Measurements from ENCODE around the gene MCFD2. TPM values are rescaled to one million over a fixed set of nuclear protein-coding genes. Genes with fewer than 3 reads are reported as not detected.
"Not testable (repeated sequence)": the region's sequence is repeated elsewhere in the genome, so short reads cannot be mapped to it uniquely, and the experiment has no call there.

The MCFD2 gene
- total and polyA plus RNA-seq, 2 donors (not counting 1 experiment from before 2014, with no cell fraction given), result 31.6 to 53.3 TPM

GRCh38 chr2:46876741-46877384 lies 38.7 kb downstream of the MCFD2 start:
- Mint-ChIP-seq H3K27ac (no peak overlapping the region), H3K9me3 (ENCODE audit: insufficient read depth) (no peaks in the 10 kb centered on the region), H3K4me3 (no peak overlapping the region), H3K4me1 (no peaks in the 10 kb centered on the region), H3K27me3 (peaks cover 12% of the 10 kb centered on the region)
- intact Hi-C loops (cut with micrococcal nuclease), result no loop called here
- ATAC-seq (ENCODE audit: low read depth), result no peak
- peak; percentile 23 for DNase-seq
- WGBS (ENCODE audit: insufficient coverage), result 34% methylated on average over 7 of the region's 11 CpGs
- H3K36me3 ChIP-seq (replicated peaks in 1 of 2; ENCODE audit: control extremely low read depth in 1 of 2, control insufficient read depth in 1 of 2, extremely low read depth in 1 of 2, insufficient read depth in 2 of 2, low read length in 1 of 2), result no peaks in the 10 kb centered on the region
- ChIA-PET POLR2A (no interaction called here), CTCF (interaction anchor here (0.7 kb wide), 1 partner anchor 424 kb away, joined by 3 read pairs; no protein-coding TSS in a partner anchor)
- TF ChIP-seq, protein P1, sequence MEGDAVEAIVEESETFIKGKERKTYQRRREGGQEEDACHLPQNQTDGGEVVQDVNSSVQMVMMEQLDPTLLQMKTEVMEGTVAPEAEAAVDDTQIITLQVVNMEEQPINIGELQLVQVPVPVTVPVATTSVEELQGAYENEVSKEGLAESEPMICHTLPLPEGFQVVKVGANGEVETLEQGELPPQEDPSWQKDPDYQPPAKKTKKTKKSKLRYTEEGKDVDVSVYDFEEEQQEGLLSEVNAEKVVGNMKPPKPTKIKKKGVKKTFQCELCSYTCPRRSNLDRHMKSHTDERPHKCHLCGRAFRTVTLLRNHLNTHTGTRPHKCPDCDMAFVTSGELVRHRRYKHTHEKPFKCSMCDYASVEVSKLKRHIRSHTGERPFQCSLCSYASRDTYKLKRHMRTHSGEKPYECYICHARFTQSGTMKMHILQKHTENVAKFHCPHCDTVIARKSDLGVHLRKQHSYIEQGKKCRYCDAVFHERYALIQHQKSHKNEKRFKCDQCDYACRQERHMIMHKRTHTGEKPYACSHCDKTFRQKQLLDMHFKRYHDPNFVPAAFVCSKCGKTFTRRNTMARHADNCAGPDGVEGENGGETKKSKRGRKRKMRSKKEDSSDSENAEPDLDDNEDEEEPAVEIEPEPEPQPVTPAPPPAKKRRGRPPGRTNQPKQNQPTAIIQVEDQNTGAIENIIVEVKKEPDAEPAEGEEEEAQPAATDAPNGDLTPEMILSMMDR (IDR thresholded peaks at IDR 0.05), result no peak
- no peak for TF ChIP-seq EZH2 (IDR thresholded peaks at IDR 0.05; ENCODE audit: borderline replicate concordance, insufficient read depth, low read depth, low read length, poor library complexity, severe bottlenecking)
- H3K4me2 ChIP-seq (replicated peaks; ENCODE audit: low read depth, low read length, poor library complexity, severe bottlenecking), result no peak overlapping the region
- H2AFZ ChIP-seq (ENCODE audit: insufficient read depth, low read depth, low read length, poor library complexity, severe bottlenecking), result no peak overlapping the region
- H3K9me3 ChIP-seq (ENCODE audit: control extremely low read depth in 1 of 3, control insufficient read depth in 2 of 3, insufficient read depth in 1 of 3, low read length in 2 of 3), result no peaks in the 10 kb centered on the region
- H3K9ac ChIP-seq (ENCODE audit: low read length), result no peak overlapping the region
- H3K27me3 ChIP-seq (replicated peaks in 1 of 4; ENCODE audit: control extremely low read depth in 1 of 4, control insufficient read depth in 3 of 4, insufficient read depth in 4 of 4, low read length in 3 of 4), result peaks cover 0 to 7% (median 1%) of the 10 kb centered on the region in 4 experiments
- no peaks in the 10 kb centered on the region for H3K4me1 ChIP-seq (ENCODE audit: control insufficient read depth in 2 of 2, insufficient read depth in 2 of 2, low read length in 2 of 2)
- H4K20me1 ChIP-seq (ENCODE audit: control insufficient read depth, insufficient read depth, low read length, poor library complexity, severe bottlenecking), result no peaks in the 10 kb centered on the region
- H3K79me2 ChIP-seq (ENCODE audit: control insufficient read depth, insufficient read depth, low read length), result no peaks in the 10 kb centered on the region
- H3K4me3 ChIP-seq (ENCODE audit: control extremely low read depth in 1 of 5, extremely low read depth in 1 of 5, insufficient read depth in 1 of 5, low read depth in 2 of 5, low read length in 4 of 5), result no peak overlapping the region
- H3K27ac ChIP-seq (ENCODE audit: low read length in 2 of 2), result no peak overlapping the region

DNA sequence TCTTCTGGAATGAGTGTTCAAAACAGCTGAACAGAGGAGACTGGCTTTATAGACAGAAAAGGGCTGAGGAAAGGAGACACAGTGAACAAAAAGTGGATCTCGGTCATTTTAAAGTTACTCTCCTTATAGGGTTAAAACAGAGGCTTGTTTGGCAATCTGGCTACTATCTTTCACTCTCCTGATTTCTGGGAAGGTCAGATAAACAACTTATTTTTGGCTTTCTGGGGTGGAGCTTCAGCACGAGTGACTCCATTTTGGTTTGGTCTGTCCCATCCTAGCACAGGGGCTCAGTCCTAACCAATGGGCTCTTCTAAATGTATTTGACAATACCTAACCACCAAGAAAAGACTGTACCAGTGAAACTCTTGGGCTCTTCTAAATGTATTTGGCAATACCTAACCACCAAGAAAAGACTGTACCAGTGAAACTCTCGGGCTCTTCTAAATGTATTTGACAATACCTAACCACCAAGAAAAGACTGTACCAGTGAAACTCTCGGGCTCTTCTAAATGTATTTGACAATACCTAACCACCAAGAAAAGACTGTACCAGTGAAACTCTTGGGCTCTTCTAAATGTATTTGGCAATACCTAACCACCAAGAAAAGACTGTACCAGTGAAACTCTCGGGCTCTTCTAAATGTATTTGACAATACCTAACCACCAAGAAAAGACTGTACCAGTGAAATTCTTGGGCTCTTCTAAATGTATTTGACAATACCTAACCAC lies 39.5 kb downstream of the MCFD2 start:
- H3K4me1 ChIP-seq (ENCODE audit: control insufficient read depth in 2 of 2, insufficient read depth in 2 of 2, low read length in 2 of 2); H3K9ac ChIP-seq (ENCODE audit: low read length); H3K4me2 ChIP-seq (replicated peaks; ENCODE audit: low read depth, low read length, poor library complexity, severe bottlenecking); H3K4me3 Mint-ChIP-seq; H3K27ac Mint-ChIP-seq; H4K20me1 ChIP-seq (ENCODE audit: control insufficient read depth, insufficient read depth, low read length, poor library complexity, severe bottlenecking); CTCF ChIA-PET; POLR2A ChIA-PET; H3K4me3 ChIP-seq (ENCODE audit: control extremely low read depth in 1 of 5, extremely low read depth in 1 of 5, insufficient read depth in 1 of 5, low read depth in 2 of 5, low read length in 4 of 5); H3K79me2 ChIP-seq (ENCODE audit: control insufficient read depth, insufficient read depth, low read length); H3K27me3 ChIP-seq (replicated peaks in 1 of 4; ENCODE audit: control extremely low read depth in 1 of 4, control insufficient read depth in 3 of 4, insufficient read depth in 4 of 4, low read length in 3 of 4); H3K27ac ChIP-seq (ENCODE audit: low read length in 2 of 2); H3K9me3 Mint-ChIP-seq (ENCODE audit: insufficient read depth); H3K4me1 Mint-ChIP-seq; ATAC-seq (ENCODE audit: low read depth); DNase-seq; H3K9me3 ChIP-seq (ENCODE audit: control extremely low read depth in 1 of 3, control insufficient read depth in 2 of 3, insufficient read depth in 1 of 3, low read length in 2 of 3); H3K36me3 ChIP-seq (replicated peaks in 1 of 2; ENCODE audit: control extremely low read depth in 1 of 2, control insufficient read depth in 1 of 2, extremely low read depth in 1 of 2, insufficient read depth in 2 of 2, low read length in 1 of 2); H2AFZ ChIP-seq (ENCODE audit: insufficient read depth, low read depth, low read length, poor library complexity, severe bottlenecking); intact Hi-C loops (cut with micrococcal nuclease): not testable (repeated sequence)
- H3K27me3 Mint-ChIP-seq, result peaks cover 14% of the 10 kb centered on the region
- 100% methylated on average over 1 of the region's 5 CpGs for WGBS (ENCODE audit: insufficient coverage)

Measured in B cell (primary cell).